Activated CD4-positive, alpha-beta T cell treated with anti-CD3 and anti-CD28 coated beads, Interleukin-2, amount 50 U/mL, for 24 hours (primary cell): Measurements from ENCODE around the gene GLUD1.
"Not testable (repeated sequence)": the region's sequence is repeated elsewhere in the genome, so short reads cannot be mapped to it uniquely, and the experiment has no call there.

Experiments used
- DNase-seq, 2 donors: peaks; one replicate each; pipeline ENCODE4 v3.0.0-alpha.2; 2020; ENCODE audit warnings: low read depth in 1 of 2, low spot score in 1 of 2

The GLUD1 gene

DNA sequence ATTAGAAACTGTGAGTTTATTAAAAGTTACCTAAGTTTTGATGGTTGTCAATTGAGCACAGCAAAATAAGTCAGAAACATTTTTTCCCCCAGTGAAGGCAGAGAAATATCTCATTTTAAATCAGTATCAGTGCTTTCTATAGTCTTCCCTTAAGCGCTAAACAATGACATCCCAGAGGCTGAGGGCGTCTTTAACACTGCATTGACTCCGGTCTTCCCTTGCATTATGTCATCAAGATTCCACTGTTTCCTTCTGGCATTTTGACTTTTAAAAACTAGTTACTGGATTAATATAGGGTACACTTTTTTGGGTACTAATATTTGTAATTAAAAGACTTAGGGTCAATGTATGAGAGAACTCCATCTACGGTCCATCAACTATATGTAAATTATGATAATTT, 3.9 kb downstream of the GLUD1 start:
- no peak for DNase-seq

DNA sequence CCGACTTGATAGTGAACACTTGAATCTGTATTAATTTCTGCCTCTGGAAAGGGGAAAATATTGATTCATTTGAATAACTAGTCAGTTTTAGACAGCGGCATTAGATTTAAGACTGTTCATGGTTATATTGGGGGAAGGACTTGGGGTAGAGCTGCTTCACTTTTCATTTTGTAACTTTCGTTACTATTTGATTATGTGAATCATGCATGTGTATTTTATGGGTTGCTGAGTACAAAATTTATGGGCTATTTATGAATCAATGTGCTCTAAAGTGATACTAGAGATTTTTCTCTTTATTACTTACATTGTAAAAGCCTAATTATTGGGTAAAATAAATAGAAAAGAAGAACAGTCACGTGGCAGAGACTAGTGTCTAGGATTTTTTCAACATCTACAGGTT, 4.9 kb downstream of the GLUD1 start:
- DNase-seq, result no peak

DNA sequence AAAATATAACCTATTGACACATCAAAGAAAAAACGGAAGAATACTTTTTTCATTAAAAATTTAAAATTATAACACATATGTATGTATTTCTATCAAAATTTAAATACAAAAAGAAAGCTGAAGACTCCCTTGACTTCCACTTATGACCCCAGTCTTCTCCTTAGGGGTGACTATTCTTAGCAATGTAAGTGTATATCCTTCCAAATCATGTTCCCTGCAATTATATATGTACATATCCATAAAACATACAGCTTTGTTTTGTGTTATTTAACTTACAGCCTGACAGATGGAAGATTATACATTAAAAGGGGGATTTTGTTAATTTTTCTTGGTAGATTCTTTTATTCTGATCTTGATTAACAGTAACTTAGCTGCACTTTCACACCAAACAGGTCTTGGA, 9.1 kb downstream of the GLUD1 start:
- DNase-seq, result no peak

DNA sequence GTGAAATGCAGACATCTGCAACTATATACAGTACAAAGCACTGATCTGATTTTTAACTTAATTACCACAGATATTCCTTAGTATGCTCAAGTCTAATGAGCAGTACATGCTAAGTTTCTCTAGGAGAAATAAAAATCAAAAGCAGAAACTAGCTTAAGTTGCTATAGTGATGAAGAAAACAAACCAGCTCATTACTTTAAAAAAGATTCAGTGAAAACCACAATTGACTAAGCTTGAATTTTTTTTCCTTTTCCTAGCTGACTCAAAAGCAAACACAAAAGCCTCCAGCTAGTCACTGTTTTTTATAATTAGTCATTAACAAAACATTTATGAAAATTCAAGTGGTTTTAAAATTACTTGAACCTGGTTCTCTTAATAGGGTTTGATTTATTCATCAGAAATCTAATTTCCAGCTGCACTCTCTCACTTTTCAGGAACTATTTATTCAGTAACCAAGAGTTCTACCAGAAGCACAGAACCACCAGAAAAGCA, 10.3 kb downstream of the GLUD1 start:
- not testable (repeated sequence) for DNase-seq

DNA sequence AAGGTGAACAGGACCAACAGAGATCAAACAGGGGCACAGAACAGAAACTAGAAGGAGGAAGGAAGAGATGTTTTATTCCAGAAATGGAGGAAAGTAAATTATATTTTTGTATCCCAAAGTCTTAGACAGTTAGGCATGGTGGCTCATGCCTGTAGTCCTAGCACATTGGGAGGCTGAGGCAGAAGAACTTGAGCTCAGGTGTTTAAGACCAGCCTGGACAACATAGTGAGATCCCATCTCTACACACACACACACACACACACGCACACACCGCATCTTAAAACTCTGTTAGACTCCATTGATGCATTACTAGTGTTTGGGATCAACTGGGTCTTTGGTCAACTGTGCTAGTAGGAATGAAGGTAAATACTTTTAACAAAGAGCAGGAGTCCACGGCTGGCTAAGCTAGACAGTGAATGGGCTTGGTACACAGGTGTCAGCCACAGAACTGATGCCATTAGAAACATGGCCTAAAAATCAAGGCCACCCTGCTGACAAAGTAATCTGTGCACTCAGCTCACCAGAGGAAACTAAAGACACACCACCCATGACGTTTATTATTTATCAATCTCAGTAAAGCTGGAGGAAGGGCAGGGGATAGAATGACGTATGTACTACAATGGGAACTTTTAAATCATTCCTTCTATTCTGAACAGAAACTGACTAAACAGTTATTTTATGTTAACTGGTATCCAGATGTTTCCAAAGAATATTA, 10.9 kb downstream of the GLUD1 start:
- peak in 1 of 2 donors; percentile 10 for DNase-seq

DNA sequence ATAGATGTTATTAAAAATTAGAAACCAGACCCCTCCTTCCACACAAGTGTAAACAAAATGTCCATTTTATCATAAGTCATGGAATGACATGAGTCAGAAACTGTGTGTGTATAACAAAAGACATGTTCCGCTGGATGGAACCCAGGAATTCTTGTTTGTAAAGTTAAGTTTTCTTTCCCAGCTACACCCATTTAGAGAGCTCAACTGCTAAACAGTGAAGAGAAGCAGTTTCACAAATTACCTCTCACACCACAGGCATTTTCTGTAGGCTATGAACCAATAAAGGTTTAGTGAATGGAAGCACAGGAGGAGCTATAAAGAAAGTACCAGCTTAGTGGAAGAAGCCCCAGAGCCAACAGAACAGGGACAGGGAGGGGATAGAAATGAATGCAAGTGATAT, 12.4 kb downstream of the GLUD1 start:
- not testable (repeated sequence) for DNase-seq

DNA sequence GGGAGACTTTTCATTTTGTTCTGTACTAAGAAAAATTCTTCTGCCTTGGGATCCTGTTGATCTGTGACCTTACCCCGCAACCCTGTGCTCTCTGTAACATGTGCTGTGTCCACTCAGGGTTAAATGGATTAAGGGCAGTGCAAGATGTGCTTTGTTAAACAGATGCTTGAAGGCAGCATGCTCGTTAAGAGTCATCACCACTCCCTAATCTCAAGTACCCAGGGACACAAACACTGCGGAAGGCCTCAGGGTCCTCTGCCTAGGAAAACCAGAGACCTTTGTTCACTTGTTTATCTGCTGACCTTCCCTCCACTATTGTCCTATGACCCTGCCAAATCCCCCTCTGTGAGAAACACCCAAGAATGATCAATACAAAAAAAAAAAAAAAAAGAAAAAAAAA, 13.1 kb downstream of the GLUD1 start:
- DNase-seq, result not testable (repeated sequence)

DNA sequence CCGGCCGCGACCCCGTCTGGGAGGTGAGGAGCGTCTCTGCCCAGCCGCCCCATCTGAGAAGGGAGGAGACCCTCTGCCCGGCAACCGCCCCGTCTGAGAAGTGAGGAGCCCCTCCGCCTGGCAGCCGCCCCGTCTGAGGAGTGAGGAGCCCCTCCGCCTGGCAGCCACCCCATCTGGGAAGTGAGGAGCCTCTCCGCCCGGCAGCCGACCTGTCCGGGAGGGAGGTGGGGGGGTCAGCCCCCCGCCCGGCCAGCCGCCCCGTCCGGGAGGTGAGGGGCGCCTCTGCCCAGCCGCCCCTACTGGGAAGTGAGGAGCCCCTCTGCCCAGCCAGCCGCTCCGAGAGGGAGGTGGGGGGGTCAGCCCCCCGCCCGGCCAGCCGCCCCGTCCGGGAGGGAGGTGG, 14.0 kb downstream of the GLUD1 start:
- not testable (repeated sequence) for DNase-seq

DNA sequence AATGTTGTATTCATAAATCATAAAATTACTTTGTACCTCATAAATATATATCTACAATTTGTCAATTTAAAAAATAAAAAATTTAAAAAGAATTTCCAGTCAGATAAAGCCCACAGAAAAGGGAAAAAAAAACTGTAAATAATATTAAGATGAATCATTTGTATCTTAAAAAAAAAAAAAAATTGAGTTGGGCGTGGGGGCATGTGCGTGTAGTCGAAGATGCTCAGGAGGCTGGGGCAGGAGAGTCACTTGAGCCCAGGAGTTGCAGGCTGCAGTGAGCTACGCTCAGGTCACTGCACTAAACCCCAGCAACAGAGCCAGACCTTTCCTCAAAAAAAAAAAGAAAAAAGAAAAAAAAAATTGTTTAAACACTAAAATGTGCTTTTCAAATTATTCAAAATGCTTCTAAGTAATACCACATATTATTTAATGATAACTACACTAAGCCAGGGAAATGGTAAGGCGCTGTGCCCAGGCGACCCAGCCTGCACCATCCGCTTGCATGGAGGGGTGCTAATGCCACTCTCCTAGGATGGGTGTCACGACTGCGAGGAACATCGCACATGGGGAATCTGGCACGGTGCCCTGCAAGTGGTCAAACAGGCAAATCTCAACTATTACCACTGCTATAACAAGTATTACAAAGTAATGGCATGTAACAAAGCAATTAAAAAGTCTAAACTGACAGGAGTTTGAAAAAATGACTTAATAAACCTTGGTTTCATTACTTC, 15.4 kb downstream of the GLUD1 start:
- DNase-seq, result no peak

DNA sequence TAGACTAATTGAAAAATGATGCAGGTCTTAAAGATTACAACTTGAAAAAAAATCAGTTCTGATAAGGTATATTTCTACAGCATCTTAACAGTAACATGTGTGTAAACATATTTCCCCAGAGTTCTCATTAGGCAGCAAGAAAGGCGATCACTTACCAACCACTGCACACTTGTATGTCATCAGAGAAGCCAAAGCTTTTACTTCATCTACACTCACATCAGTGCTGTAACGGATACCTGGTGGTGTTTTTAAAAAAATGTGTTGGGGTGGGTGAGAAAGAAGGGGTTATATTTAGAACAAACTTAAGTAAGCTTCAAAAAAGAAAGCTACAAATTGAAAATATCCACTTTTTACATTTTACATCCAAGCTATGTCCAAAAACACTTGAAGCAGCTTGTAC, 18.2 kb downstream of the GLUD1 start:
- DNase-seq, result not testable (repeated sequence)

DNA sequence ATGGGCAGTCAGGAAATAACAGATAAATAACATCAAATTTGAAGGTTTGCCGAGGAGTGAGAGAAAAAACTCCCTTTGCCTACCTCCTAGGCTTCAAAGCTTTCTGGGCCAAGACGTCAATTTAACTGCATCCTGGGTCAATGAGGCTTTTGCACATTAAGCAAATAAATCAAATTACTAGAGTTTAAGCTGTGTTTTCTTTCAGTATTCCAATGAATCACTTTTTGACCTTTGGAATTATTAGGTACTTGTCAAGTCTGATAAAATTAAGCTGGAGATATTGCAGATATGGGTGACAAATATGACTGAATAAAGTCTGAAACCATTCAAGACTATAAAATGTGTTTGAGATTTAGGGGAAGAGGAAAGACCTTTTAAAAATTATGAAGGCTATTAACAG, 22.2 kb downstream of the GLUD1 start:
- DNase-seq, result no peak

DNA sequence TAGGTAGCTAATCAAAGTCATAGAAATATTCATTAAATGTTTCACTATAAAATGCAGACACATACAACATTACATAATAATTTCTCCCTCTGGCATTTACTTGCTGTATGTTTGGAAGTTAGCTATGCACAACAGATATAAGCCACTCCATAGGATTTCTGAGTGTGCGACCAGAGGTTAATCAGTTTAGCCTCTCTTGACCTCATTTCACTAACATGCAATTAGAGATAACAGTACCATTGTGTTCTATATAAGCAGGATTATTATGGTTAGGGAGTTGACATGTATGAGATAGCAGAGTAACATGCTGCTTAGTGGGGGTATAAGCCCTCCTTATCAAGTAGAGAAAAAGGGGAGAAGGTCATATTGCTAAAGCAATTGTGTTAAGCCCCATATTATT, 26.4 kb downstream of the GLUD1 start:
- DNase-seq, result no peak

DNA sequence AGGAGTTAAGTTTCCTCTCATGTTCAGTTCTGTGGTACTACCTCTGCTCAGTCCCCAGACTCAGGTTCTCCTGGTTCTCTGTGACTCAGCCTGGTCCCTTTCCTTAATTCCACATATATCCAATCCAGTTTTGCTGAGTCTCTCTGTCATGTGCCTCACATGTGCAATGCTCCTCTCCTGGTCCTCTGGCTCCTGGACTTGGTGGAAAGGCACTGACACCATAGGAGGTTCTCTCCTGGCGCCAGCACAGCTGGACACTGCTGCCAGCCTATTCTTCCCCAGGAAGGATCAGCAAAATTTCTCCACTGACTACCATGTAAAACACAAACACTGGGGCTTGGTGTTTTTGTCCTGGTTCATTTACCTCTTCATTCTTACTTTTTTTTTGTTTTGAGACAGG, 27.8 kb downstream of the GLUD1 start:
- DNase-seq, result no peak

DNA sequence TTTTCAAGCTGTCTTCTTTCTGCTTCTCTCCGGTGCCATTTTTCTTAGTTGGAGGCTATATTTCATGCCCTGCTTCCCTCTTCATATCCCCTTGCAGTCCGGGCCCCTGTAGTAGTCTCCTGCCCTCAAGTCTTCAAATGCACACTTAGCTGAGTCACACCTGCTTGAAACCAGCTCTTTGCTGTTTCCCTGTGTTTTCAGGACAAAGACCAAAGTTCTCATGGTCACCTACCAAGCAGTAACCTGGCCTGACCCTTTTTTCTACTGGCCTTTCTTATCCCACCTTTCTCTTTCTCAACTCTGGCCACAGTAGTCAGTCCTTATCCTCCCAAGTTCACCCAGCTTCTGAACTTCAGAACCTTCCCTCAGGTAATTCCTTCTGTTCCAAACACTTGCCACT, 28.5 kb downstream of the GLUD1 start:
- no peak for DNase-seq

DNA sequence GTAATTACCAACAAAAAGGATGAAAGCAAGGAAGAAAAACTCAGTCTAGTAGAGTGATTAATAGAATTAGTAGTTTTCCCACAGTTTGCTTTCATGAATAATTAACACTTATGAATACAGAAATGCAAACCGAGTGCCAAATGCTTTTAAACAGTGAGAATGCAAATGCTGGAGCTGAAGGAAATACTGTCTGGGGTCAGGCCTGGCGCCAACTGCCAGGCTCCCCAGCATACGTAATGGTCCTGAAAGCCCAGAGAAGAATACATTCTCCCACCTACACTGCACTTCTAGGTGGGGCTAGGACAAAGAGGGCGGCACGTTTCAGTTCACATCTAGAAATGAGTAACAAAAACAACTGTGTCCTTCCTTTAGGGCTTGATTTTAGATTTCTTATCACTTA, 30.0 kb downstream of the GLUD1 start:
- DNase-seq, result no peak

DNA sequence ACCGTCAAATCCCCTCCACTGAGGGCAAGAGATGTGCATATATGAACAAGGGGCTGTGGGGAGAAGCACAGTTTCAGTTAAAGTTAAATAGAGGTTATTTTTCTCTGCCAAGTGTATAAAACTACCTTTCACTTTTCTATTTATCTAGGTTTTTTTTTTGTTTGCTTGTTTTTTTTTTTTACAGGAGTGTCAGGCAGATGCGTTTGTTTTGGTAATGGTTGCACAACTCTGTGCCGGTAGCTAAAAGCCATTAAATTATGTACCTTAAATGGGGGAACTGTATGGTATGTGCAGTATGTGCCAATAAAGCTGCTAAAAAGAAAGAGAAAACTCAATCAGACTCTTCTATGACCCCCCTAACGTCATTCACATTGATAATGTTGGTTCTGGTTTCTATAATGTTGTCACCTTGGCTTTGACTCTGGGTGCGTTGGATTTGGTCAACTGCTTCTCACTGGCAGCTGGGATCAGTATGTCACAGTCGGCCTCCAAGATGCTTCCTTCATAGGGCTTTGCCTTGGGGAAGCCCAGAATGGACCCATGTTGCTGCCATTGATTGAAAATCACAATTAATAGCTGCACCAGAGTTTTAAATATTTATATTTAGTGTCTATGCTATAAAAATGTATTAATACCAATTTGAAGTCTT, 34.2 kb downstream of the GLUD1 start:
- DNase-seq, result no peak

DNA sequence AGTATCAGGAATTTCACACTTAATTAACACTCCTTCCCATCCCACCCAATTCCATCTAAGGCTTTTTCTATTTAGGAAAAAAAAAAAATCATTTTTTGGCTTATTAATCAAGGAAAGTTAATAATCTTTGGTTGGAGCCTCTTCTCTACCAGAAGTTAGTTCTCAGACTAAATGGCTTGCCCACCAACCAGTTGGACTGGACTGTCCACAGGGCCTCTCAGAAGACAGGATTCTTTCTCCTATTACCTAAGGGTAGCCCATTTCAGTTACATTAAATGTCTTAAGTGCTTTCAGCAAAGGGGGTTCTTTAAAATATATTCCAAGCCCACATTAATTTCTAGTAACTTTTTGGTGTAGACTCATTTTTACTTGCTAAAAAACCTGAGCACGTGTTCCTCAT, 35.2 kb downstream of the GLUD1 start:
- no peak for DNase-seq

DNA sequence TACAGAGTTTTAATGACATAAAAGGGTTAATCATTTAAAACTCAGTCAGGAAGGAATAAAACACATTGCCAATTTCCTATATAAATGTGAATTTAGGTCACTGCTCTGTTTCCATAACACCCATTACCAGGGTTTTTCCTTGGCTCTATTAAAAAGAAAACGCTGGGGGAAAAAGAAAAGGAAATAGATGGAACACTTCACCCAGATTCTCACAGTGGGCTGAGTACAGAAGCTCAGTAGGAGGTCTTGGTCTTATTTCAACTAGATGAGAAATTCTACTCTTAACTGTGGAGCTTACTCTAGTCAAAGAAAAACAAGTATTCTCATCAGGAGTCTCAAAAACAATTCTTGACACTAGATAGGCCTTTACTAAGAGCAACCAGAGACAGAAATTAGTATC, 36.5 kb downstream of the GLUD1 start:
- no peak for DNase-seq

DNA sequence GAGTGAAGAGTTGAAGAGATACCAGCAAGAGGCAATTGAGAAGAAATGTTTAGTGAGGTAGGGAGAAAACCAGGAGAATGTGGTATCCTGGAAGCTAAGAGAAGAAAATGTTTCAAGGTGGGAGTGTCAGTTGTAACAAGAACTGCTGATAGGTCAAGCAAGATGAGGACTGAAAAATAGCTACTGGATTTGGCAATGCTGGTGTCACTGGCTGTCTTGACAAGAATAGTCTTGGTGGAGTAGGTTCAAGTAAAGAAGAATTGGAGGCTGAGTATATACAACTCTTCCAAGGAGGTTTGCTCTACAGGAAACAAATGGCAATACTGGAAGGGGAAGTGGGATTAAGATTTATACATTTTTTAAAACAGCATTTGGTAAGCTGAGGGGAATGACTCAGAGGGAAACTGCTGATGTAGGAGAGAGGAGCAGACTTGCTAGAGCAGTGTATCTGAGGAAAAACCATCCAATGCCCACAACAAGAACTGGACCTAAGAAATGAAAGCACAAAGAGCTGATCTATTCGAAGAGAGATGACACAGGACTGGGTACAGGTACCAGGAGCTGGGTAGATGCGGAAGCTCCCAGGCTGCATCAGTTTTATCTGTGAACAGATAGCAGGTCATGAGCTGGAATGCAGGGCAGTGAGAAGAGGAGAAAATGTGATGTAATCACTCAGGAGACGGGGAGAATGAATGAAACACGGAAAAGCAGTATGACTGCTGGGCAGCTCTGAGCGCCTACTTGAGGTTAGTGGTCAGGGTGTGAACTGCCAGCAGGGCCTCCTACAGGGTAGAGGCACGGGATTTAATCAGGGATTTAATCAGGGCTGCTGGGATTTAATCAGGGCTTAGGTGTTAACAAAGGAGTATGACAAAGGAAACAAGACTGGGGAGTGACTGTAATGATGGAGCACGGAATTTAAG, 40.0 kb downstream of the GLUD1 start:
- no peak for DNase-seq

DNA sequence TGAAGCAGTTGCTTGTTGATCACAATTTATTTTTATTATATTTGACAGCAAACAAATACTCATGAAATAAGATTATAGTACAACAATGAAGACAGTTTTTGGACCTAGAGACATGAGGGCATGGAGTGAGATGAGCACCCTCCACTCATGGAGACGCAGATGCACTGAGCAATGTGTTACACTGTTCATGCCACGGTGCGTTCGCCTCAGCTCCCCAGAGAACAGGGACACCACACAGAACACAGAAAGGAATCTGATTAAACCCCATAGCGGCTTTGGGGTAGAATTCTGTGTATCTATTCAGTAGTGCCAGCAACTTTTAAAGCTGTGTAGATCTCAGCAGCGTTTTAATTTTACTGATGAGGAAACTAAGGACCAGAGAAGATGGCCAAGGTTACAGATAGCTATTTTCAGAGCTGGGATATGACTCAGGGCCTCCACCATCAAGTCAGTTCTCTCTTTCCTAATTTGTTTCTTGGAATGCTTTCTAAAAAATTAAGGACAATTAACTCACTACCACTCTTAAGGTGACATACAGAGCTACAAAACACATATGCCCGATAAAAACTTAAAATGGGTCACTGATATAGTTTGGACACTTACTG, 41.0 kb downstream of the GLUD1 start:
- no peak for DNase-seq

DNA sequence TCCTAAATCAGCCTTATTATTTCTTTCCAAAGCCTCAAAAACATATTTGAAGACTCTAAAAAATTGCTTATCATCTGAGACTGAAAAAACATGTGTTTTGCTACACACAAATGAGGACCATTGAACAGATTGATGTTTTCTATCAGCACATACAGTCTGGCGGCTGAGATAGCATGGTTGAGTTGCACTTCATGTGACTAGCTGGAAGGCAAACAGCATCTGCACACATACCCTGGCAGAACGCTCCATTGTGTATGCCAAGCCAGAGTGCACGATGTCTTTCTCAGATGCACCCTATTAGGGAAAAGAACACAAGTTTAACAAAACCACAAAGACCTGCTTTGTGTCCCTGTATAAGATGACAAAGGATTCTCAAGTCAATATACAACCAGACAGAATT, 41.5 kb downstream of the GLUD1 start:
- no peak for DNase-seq
